Stimulated activated CD4-positive, alpha-beta T cell treated with anti-CD3 and anti-CD28 coated beads, TNF-alpha, amount 100 ng/mL, for 4 hours (primary cell): ENCODE results near the gene SEMA3B.
A peak's percentile ranks its signal among the peaks of the same experiment; 100 is the strongest.
"Not testable (repeated sequence)": the region's sequence is repeated elsewhere in the genome, so short reads cannot be mapped to it uniquely, and the experiment has no call there.

Source experiments
- DNase-seq, 3 experiments: peaks; one replicate each; pipeline ENCODE4 v3.0.0-alpha.2; 2020; ENCODE audit warnings: low read depth in 3 of 3

Gene SEMA3B

GRCh38 chr3:50258979-50259378, 10.0 kb upstream of the SEMA3B start:
- no peak for DNase-seq

DNA sequence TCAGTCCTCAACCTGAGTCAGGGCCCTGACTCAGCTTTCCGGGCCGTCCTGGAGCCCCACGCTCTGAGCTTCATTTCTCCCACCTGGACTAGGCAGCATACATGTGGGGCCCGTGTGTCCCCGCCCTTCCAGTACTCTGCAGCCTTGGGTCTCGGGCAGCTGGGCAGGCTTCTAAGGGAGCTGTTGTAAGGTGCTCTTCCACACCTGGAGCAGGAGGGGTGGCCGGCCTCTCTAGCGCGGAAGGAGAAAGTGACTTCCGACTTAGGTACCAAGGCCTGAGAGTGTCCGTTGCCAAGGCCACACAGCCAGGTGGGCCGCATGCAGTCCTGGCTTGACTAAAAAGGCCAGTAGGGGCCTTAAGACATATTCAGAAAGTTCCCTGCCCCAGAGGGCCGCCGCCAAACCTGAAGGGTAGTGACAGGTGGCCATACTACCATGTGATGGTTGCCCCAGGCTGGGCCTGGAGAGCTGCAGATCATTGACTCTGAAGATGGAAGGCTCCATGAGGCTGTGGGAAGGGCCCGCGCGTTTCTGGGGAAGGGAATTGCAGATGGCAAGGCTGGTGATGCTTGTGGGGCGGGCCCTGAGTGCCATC, 9.4 kb upstream of the SEMA3B start:
- no peak for DNase-seq

DNA sequence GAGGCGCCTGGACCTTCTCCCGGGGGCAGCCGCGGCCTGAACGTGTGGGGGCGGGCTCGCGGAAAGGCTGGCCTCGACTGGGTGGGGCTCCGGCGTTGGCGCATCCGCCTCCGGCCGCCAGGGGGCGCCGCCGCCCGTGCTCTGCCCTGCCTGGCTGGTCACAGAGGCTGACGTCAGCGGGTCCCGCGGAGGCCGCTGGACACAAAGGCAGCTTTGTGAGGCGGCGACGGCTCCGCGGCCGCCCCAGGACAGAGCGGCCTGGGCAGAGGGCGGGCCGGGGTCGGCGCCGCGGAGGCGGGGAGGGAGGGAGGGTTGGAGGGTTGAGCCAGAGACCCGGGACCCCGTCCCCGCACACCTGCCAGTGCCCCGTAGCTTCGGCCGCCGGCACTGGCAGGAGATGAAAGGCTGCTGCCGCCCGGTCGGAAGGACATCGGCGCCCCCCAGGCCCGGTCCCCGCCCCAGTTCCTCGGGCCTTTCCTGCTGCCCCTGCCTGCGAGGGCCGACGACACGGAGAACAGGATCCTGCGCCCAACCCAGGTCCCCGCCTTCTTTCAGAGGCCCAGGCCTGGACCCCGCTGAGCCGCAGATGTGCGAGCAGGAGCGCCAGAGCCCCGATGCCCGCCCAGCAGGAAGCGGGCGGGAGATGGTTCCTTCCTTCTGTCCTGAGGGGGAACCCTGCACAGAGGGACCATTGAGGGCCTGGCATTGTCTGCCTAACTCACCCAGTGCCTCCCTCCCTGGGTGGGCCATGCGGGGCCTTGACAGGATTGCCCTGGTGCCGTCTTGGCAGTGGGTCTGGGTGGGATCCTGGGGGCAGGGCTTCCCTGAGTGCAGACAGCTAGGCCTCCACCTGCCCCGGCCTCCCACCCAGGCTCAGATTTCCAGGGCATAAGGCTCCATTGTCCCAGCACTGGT, 8.7 kb upstream of the SEMA3B start:
- peak; percentile 55 to 76 (median 69) for DNase-seq

- DNase-seq, result no peak
Measured at GRCh38 chr3:50260942-50261441, 8.0 kb upstream of the SEMA3B start.

- no peak for DNase-seq
Measured at GRCh38 chr3:50261505-50261904, 7.4 kb upstream of the SEMA3B start.

GRCh38 chr3:50262200-50262599, 6.7 kb upstream of the SEMA3B start:
- DNase-seq, result not testable (repeated sequence)

GRCh38 chr3:50262778-50263177, 6.2 kb upstream of the SEMA3B start:
- no peak for DNase-seq

DNA sequence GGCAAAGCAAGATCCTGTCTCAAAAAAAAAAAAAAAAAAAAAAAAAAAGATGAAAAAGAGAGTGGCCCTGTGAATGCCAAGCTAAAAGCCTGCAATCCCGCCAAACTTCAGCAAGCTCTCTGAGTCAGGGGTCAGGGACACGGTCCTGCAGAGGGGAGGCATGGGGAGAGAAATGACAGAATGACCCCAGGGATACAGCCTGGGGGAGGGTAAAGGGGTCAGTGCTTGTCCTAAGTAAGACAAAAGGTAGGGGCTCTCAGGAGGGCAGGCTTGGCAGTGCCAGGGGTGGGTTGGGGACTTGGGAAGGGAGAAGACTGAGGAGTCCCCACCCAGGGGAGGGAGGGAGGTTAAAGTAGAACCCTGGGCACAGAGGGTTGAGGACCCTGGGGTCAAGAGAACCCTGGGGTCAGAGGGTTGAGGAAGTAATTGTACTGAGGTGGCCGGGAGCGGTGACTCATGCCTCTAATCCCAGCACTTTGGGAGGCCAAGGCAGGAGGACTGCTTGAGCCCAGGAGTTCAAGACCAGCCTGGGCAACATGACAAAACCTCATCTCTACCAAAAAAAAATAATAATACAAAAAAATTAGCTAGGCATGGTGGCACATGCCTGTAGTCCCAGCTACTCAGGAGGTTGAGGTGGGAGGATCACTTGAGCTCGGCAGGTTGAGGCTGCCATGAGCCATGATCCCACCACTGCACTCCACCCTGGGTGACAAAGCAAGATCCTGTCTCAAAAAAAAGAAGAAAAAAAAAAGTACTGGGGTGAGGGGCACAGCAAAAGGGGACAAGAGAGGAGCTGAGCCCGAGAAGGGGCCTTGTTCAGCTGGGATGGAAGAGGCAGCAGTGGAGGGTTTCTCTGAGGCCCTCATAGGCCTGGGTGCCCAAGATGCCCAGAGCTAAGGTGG, 5.2 kb upstream of the SEMA3B start:
- DNase-seq, result no peak

DNA sequence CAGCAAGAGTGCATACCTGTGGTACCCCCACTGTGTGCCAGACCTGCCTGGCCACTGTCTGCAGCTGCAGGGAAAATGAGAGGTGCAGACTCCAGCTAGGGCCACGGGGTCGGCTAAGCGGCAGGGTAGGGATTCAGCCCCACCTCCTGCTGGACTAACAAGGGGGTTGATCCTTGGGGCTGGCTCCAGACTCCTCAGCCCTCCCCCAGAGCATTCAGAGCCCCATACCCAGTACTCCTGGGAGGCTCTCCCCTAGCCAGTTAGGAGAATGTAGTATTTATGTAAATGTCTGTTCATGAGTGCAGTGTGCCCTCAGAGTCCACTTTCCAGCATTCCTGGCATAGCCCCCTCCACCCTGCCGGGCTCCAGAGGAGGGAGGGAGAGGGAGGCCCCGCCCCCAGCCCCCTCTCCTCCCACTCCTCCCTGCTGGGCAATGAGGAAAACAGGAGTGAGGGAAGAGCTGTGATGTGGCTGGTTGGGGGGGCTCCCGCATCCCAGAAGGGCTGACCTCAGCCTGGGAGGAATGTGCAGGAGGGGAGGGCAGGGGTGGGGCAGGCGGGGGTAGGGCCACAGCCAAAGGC, 4.5 kb upstream of the SEMA3B start:
- DNase-seq, result no peak

- DNase-seq, result no peak
Measured at GRCh38 chr3:50264964-50265485, 3.9 kb upstream of the SEMA3B start.

DNA sequence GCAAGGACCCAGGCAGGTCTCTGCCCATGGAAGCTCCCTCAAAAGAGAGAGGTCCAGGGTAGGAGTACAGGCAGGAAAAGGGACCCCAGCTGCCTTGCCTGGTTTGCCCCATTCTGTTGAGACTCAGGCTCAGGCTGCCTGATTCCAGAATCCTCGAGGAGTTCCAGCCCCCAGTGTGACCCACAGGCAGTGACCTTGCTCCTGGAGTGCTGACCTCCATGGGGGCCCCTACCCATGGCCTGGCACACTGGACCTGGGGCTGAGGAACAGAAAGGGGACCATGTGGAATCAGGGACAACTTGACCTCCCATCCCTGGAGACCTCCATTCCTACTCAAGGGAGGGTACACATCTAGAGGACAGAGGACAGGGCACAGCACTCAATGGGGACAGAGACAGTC, 3.4 kb upstream of the SEMA3B start:
- no peak for DNase-seq

DNA sequence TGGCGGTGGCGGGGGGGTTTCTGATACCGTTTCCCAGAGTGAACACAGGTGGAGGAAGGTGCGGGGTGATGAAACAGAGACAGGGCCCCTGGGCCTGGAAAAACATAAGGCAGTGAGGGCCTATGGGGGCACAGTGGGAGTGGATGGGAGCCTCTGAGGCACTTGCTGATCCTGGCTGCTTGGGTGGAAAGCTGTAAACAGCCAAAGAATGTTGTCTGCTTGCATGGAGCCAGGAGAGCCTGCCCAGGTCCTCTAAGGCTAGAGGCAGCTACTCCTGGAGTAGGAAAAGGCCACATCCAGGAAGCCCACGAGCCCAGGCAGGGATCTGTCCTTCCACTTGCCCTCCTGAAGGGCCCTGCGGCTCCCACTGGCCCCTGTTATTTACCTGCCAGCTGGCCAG, 2.9 kb upstream of the SEMA3B start:
- DNase-seq, result no peak

GRCh38 chr3:50266836-50267235, 2.1 kb upstream of the SEMA3B start:
- DNase-seq, result no peak

DNA sequence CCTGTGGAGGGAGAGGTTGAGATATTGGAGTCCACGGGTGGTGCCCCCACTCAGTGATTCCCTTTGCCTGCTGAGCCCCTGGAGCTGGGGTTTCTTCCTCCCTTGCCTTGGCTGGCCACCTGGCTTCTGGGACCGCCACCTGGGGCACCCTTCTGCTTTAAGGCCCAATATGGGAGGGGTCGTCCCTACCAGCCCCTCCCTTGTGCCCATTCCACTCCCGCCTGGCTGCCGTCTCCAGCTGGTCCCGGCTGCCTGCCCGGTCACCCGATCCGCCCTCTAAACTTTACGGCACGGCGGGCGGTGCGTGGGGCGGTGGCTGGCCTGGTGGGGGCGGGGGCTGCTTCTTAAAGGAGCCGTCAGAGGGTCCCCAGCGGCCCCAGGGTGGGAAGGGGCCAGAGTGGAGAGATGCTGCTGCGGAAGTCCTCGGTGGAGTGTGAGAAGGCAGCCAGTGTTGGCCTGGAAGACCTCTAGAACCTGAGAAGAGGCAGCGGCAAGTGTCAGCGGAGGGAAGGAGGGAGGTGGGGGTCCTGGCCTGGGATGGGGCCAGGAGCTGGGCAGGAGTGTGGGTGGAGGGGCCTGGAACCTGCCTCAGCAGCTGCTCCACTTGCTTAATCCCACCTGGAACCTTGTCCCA, 1.6 kb upstream of the SEMA3B start:
- DNase-seq, result no peak

- DNase-seq, result no peak
Measured at GRCh38 chr3:50268276-50268675, 671 bp upstream of the SEMA3B start.

- DNase-seq, result no peak
Measured at GRCh38 chr3:50269460-50269859, 513 bp downstream of the SEMA3B start.

DNA sequence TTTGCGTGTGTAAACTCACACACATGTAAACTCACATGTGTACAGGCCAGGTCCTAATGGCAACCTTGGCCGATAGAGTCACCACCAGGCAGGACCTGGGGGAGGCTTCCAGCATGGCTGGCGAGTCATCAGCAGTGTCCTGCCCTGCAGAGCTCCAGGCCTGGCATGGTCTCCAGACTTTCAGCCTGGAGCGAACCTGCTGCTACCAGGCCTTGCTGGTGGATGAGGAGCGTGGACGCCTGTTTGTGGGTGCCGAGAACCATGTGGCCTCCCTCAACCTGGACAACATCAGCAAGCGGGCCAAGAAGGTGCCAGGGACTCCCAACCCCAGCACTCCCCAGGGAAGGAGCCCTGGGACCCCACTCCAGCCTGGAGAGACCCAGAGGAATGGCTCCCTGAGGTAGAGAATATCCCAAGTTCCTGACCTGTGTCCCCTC, 1.0 kb downstream of the SEMA3B start:
- no peak for DNase-seq

GRCh38 chr3:50270422-50271224, 1.7 kb downstream of the SEMA3B start:
- no peak for DNase-seq

DNA sequence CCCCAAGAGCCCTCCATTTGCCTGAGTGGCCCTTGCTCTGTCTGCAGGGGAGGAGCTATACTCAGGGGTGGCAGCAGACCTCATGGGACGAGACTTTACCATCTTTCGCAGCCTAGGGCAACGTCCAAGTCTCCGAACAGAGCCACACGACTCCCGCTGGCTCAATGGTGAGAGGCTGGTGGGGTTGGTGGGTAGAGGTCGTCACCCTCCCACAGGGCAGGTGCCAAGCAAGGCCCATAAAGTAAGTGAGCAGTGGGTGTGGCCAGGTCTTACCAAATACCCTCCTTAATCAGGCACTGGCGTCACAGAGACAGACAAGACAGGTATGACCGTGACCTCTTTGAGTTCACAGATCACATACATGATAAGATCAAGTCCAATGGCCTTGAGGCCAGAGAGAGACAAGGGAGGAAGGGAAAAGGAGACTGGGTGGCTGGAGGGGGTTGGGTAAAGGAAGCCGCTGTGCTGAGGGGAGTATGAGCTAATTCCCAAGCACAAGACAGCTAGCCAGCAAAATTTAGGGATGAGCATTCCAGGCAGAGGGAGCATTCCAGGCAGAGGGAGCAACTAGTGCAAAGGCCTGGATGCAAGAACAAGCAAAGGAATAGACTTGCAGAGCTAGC, 2.5 kb downstream of the SEMA3B start:
- no peak for DNase-seq

- not testable (repeated sequence) for DNase-seq
Measured at GRCh38 chr3:50272538-50272910, 3.6 kb downstream of the SEMA3B start.
